GM12875 (cell line): ENCODE results near the gene SIN3B.

ENCODE experiments used
- H3K4me3 ChIP-seq: one replicate; pipeline ENCODE4 v1.5.1; 2011; ENCODE audit warnings: low read depth, low read length, control low read depth
- CTCF ChIP-seq: IDR thresholded peaks from 2 replicates; pipeline ENCODE4 v1.5.1; 2011; ENCODE audit warnings: low read depth, mild to moderate bottlenecking, control low read depth, inconsistent platforms, low read length, moderate library complexity, borderline replicate concordance; ENCODE audit not compliant: insufficient read depth

SIN3B gene

GRCh38 chr19:16893686-16893989 is 64.4 kb downstream of the SIN3B start:
- H3K4me3 ChIP-seq, result no peak overlapping the region

GRCh38 chr19:16894080-16894479 is 64.9 kb downstream of the SIN3B start:
- no peak overlapping the region for H3K4me3 ChIP-seq

More at GRCh38 chr19:16893686-16893989, 64.4 kb downstream of the SIN3B start:
- no peak for TF ChIP-seq CTCF

GRCh38 chr19:16895467-16896145 is 66.4 kb downstream of the SIN3B start:
- H3K4me3 ChIP-seq, result no peak overlapping the region
- no peak for TF ChIP-seq CTCF

More at GRCh38 chr19:16894080-16894479, 64.9 kb downstream of the SIN3B start:
- TF ChIP-seq CTCF, result no peak

- TF ChIP-seq CTCF, result no peak
- peak overlapping the region; percentile 36 for H3K4me3 ChIP-seq
Measured at GRCh38 chr19:16896146-16897028, 67.2 kb downstream of the SIN3B start.

- H3K4me3 ChIP-seq, result peak overlapping the region; percentile 54
- no peak for TF ChIP-seq CTCF
Measured at GRCh38 chr19:16897029-16897855, 68.0 kb downstream of the SIN3B start.

- no peak for TF ChIP-seq CTCF
- peak overlapping the region; percentile 54 for H3K4me3 ChIP-seq
Measured at GRCh38 chr19:16897856-16898161, 68.6 kb downstream of the SIN3B start.
